GM21381 (cell line): ENCODE data around the gene CPT1C.

Experiments used
- ATAC-seq: cut with Tn5 transposase; IDR thresholded peaks from one replicate; pipeline ENCODE4 v1.9.1; 2021; ENCODE audit warnings: mild to moderate bottlenecking, moderate library complexity; ENCODE audit not compliant: unreplicated experiment

Gene CPT1C

GRCh38 chr19:49690656-49691242 lies at the start of gene CPT1C:
Gene CPT1C, plus strand, starts transcription at chr19:49691116. Its CDS starts 1,137 bp downstream, at chr19:49692253.
- ATAC-seq, result no peak

GRCh38 chr19:49641688-49642491 lies 49.0 kb upstream of the CPT1C start, which contains the start of gene SCAF1:
Gene SCAF1, plus strand, starts transcription at chr19:49642209. Its CDS starts 2,818 bp downstream, at chr19:49645027.
- peak; percentile 63 for ATAC-seq

GRCh38 chr19:49642492-49643035 lies 48.4 kb upstream of the CPT1C start:
- no peak for ATAC-seq

GRCh38 chr19:49643466-49643865 lies 47.5 kb upstream of the CPT1C start:
- no peak for ATAC-seq

GRCh38 chr19:49645592-49645991 lies 45.3 kb upstream of the CPT1C start:
- ATAC-seq, result no peak

- ATAC-seq, result no peak
Observed at GRCh38 chr19:49645995-49646394, 44.9 kb upstream of the CPT1C start.

- no peak for ATAC-seq
Observed at GRCh38 chr19:49646586-49646985, 44.3 kb upstream of the CPT1C start.

- no peak for ATAC-seq
Observed at GRCh38 chr19:49651029-49651819, 39.7 kb upstream of the CPT1C start.

- ATAC-seq, result no peak
Observed at GRCh38 chr19:49651820-49652550, 38.9 kb upstream of the CPT1C start.

- ATAC-seq, result no peak
Observed at GRCh38 chr19:49652551-49653465, 38.1 kb upstream of the CPT1C start.

GRCh38 chr19:49653466-49653806 lies 37.5 kb upstream of the CPT1C start:
- ATAC-seq, result no peak

GRCh38 chr19:49654581-49654980 lies 36.3 kb upstream of the CPT1C start:
- ATAC-seq, result no peak

- no peak for ATAC-seq
Observed at GRCh38 chr19:49655570-49656455, 35.1 kb upstream of the CPT1C start.

GRCh38 chr19:49656456-49657109 lies 34.3 kb upstream of the CPT1C start:
- no peak for ATAC-seq

- ATAC-seq, result no peak
Observed at GRCh38 chr19:49657493-49658138, 33.3 kb upstream of the CPT1C start.

GRCh38 chr19:49658139-49658517 lies 32.8 kb upstream of the CPT1C start:
- ATAC-seq, result no peak

GRCh38 chr19:49658566-49659442 lies 32.1 kb upstream of the CPT1C start:
- no peak for ATAC-seq
